ENCODE data around the gene DUSP6.
A peak's percentile ranks its signal among the peaks of the same experiment; 100 is the strongest.

DUSP6 gene

GRCh38 chr12:89328151-89329030 lies 23.9 kb downstream of the DUSP6 start:
- no peak overlapping the region for H2BK5ac ChIP-seq (ENCODE audit: low read length)
- no peaks in the 10 kb centered on the region for H3K79me1 ChIP-seq (ENCODE audit: low read depth, low read length)
- H3K14ac ChIP-seq (ENCODE audit: low read length) = no peak overlapping the region
- H3K4me2 ChIP-seq (ENCODE audit: insufficient read depth, low read length, poor library complexity, severe bottlenecking) = no peak overlapping the region
- H3K4ac ChIP-seq (ENCODE audit: low read length) = no peak overlapping the region
- no peak overlapping the region for H3K23ac ChIP-seq (ENCODE audit: low read depth, low read length, poor library complexity)
- H4K91ac ChIP-seq (ENCODE audit: low read depth, low read length, poor library complexity) = no peak overlapping the region
- no peaks in the 10 kb centered on the region for H3K27me3 ChIP-seq (ENCODE audit: control insufficient read depth in 3 of 3, insufficient read depth in 3 of 3, low read depth in 1 of 3, low read length in 3 of 3)
- no peak overlapping the region for H3K27ac ChIP-seq (replicated peaks; ENCODE audit: low read length)
- no peak overlapping the region for H2BK15ac ChIP-seq (ENCODE audit: low read length)
- H3K9ac ChIP-seq (ENCODE audit: low read depth, low read length, poor library complexity) = no peak overlapping the region
- WGBS, 2 donors (ENCODE audit: extremely low coverage in 2 of 2, insufficient read length in 2 of 2, insufficient replicate concordance in 1 of 2) = no CpG with 5 or more reads among the region's 9 CpGs
- H3K4me1 ChIP-seq (ENCODE audit: control insufficient read depth in 2 of 2, insufficient read depth in 1 of 2, low read depth in 1 of 2, low read length in 2 of 2) = peaks cover 26 to 42% of the 10 kb centered on the region in 2 donors
- no peaks in the 10 kb centered on the region for H3K36me3 ChIP-seq (replicated peaks in 1 of 2; ENCODE audit: control insufficient read depth in 2 of 2, insufficient read depth in 2 of 2, low read length in 2 of 2)
- no peak overlapping the region for H2BK120ac ChIP-seq (ENCODE audit: low read depth, low read length)
- H4K8ac ChIP-seq (ENCODE audit: low read depth, low read length) = no peak overlapping the region
- no peak overlapping the region for H2AK5ac ChIP-seq (ENCODE audit: low read depth, low read length)
- no peak overlapping the region for H3K4me3 ChIP-seq (ENCODE audit: low read length in 2 of 2)
- H2AFZ ChIP-seq (ENCODE audit: low read length) = peak overlapping the region; percentile 45
- H3K9me3 ChIP-seq (replicated peaks in 1 of 2; ENCODE audit: control insufficient read depth in 2 of 2, insufficient read depth in 1 of 2, low read depth in 1 of 2, low read length in 2 of 2) = peaks cover 2 to 11% of the 10 kb centered on the region in 2 donors
- DNase-seq (ENCODE audit: low spot score) = no peak
- no peak overlapping the region for H2BK12ac ChIP-seq (ENCODE audit: low read length)
- no peak overlapping the region for H3K18ac ChIP-seq (ENCODE audit: low read length)

DNA sequence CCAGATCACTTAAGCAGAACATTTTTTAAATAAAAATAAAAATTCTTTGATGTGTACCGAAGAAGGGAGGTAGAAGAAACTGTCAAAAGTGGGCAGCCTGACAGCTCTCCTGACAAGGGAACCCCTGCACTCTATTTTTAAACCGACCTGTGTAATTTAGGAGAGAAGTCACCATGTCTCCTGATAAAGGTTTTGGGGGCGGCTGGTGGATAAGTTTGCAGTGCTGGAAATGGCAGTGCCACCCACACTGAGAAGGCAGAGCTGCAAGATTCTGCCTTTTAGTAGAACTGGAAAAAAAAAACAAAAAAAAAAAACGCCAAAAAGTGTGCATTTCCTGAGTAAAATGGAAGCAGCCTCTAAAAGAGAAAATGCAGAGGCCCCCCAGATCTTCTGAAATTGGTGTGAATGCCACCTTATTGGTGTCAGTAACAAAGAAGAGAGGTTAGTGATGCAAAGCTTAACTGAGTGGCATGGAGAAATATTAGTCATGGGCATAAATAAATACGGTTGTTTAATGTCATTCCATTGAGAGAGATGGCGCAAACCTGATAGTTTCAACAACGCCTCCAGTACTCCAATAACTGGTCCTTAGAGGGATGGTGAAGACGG lies 24.7 kb downstream of the DUSP6 start:
- H3K27ac ChIP-seq (replicated peaks; ENCODE audit: low read length) = peak overlapping the region; percentile 58
- H3K79me1 ChIP-seq (ENCODE audit: low read depth, low read length) = no peaks in the 10 kb centered on the region
- H2AFZ ChIP-seq (ENCODE audit: low read length) = peak overlapping the region; percentile 45
- no peak overlapping the region for H3K14ac ChIP-seq (ENCODE audit: low read length)
- no peak overlapping the region for H3K9ac ChIP-seq (ENCODE audit: low read depth, low read length, poor library complexity)
- no peak overlapping the region for H2BK15ac ChIP-seq (ENCODE audit: low read length)
- no peak for DNase-seq (ENCODE audit: low spot score)
- H3K27me3 ChIP-seq (ENCODE audit: control insufficient read depth in 3 of 3, insufficient read depth in 3 of 3, low read depth in 1 of 3, low read length in 3 of 3) = no peaks in the 10 kb centered on the region
- no peak overlapping the region for H3K23ac ChIP-seq (ENCODE audit: low read depth, low read length, poor library complexity)
- no peaks in the 10 kb centered on the region for H3K36me3 ChIP-seq (replicated peaks in 1 of 2; ENCODE audit: control insufficient read depth in 2 of 2, insufficient read depth in 2 of 2, low read length in 2 of 2)
- H4K91ac ChIP-seq (ENCODE audit: low read depth, low read length, poor library complexity) = no peak overlapping the region
- H2BK12ac ChIP-seq (ENCODE audit: low read length) = no peak overlapping the region
- H2BK5ac ChIP-seq (ENCODE audit: low read length) = no peak overlapping the region
- no peak overlapping the region for H4K8ac ChIP-seq (ENCODE audit: low read depth, low read length)
- no peak overlapping the region for H3K4me2 ChIP-seq (ENCODE audit: insufficient read depth, low read length, poor library complexity, severe bottlenecking)
- peaks cover 26 to 42% of the 10 kb centered on the region in 2 donors for H3K4me1 ChIP-seq (ENCODE audit: control insufficient read depth in 2 of 2, insufficient read depth in 1 of 2, low read depth in 1 of 2, low read length in 2 of 2)
- peaks cover 2 to 11% of the 10 kb centered on the region in 2 donors for H3K9me3 ChIP-seq (replicated peaks in 1 of 2; ENCODE audit: control insufficient read depth in 2 of 2, insufficient read depth in 1 of 2, low read depth in 1 of 2, low read length in 2 of 2)
- H3K18ac ChIP-seq (ENCODE audit: low read length) = no peak overlapping the region
- no peak overlapping the region for H2AK5ac ChIP-seq (ENCODE audit: low read depth, low read length)
- H3K4ac ChIP-seq (ENCODE audit: low read length) = no peak overlapping the region
- H3K4me3 ChIP-seq (ENCODE audit: low read length in 2 of 2) = no peak overlapping the region
- WGBS, 2 donors (ENCODE audit: extremely low coverage in 2 of 2, insufficient read length in 2 of 2, insufficient replicate concordance in 1 of 2) = no CpG with 5 or more reads among the region's 8 CpGs
- H2BK120ac ChIP-seq (ENCODE audit: low read depth, low read length) = no peak overlapping the region

- DNase-seq (ENCODE audit: low spot score) = peak; percentile 77
- no peak overlapping the region for H3K4me2 ChIP-seq (ENCODE audit: insufficient read depth, low read length, poor library complexity, severe bottlenecking)
- H4K91ac ChIP-seq (ENCODE audit: low read depth, low read length, poor library complexity) = no peak overlapping the region
- no peak overlapping the region for H2BK15ac ChIP-seq (ENCODE audit: low read length)
- H3K36me3 ChIP-seq (replicated peaks in 1 of 2; ENCODE audit: control insufficient read depth in 2 of 2, insufficient read depth in 2 of 2, low read length in 2 of 2) = no peaks in the 10 kb centered on the region
- H3K23ac ChIP-seq (ENCODE audit: low read depth, low read length, poor library complexity) = no peak overlapping the region
- H2BK120ac ChIP-seq (ENCODE audit: low read depth, low read length) = no peak overlapping the region
- no CpG with 5 or more reads among the region's 9 CpGs for WGBS, 2 donors (ENCODE audit: extremely low coverage in 2 of 2, insufficient read length in 2 of 2, insufficient replicate concordance in 1 of 2)
- no peak overlapping the region for H4K8ac ChIP-seq (ENCODE audit: low read depth, low read length)
- H2BK5ac ChIP-seq (ENCODE audit: low read length) = no peak overlapping the region
- H2AFZ ChIP-seq (ENCODE audit: low read length) = peak overlapping the region; percentile 2
- no peaks in the 10 kb centered on the region for H3K79me1 ChIP-seq (ENCODE audit: low read depth, low read length)
- no peak overlapping the region for H3K4me3 ChIP-seq (ENCODE audit: low read length in 2 of 2)
- H3K9me3 ChIP-seq (replicated peaks in 1 of 2; ENCODE audit: control insufficient read depth in 2 of 2, insufficient read depth in 1 of 2, low read depth in 1 of 2, low read length in 2 of 2) = peaks cover 0 to 9% of the 10 kb centered on the region in 2 donors
- H3K4me1 ChIP-seq (ENCODE audit: control insufficient read depth in 2 of 2, insufficient read depth in 1 of 2, low read depth in 1 of 2, low read length in 2 of 2) = peaks cover 26 to 42% of the 10 kb centered on the region in 2 donors
- H3K27ac ChIP-seq (replicated peaks; ENCODE audit: low read length) = peak overlapping the region; percentile 78
- H2BK12ac ChIP-seq (ENCODE audit: low read length) = no peak overlapping the region
- no peak overlapping the region for H3K4ac ChIP-seq (ENCODE audit: low read length)
- no peak overlapping the region for H3K9ac ChIP-seq (ENCODE audit: low read depth, low read length, poor library complexity)
- H2AK5ac ChIP-seq (ENCODE audit: low read depth, low read length) = no peak overlapping the region
- H3K14ac ChIP-seq (ENCODE audit: low read length) = no peak overlapping the region
- H3K27me3 ChIP-seq (ENCODE audit: control insufficient read depth in 3 of 3, insufficient read depth in 3 of 3, low read depth in 1 of 3, low read length in 3 of 3) = no peaks in the 10 kb centered on the region
- no peak overlapping the region for H3K18ac ChIP-seq (ENCODE audit: low read length)
Observed at GRCh38 chr12:89326239-89327040, 25.9 kb downstream of the DUSP6 start.
